Bladder microvascular endothelial cell (primary cell): ENCODE measurements around the gene SENP2. TPM values are rescaled to one million over a fixed set of nuclear protein-coding genes. Genes with fewer than 3 reads are reported as not detected.

ENCODE experiments used
- total RNA-seq: library from RNA; depleted of rRNA; stranded (reverse); fragments of >200 nt; gene quantifications from 2 replicates; pipeline ENCODE4 v1.2.3, GENCODE V29; 2014

The SENP2 gene
- 21.7 and 39.9 TPM in 2 replicates for total RNA-seq

DNA sequence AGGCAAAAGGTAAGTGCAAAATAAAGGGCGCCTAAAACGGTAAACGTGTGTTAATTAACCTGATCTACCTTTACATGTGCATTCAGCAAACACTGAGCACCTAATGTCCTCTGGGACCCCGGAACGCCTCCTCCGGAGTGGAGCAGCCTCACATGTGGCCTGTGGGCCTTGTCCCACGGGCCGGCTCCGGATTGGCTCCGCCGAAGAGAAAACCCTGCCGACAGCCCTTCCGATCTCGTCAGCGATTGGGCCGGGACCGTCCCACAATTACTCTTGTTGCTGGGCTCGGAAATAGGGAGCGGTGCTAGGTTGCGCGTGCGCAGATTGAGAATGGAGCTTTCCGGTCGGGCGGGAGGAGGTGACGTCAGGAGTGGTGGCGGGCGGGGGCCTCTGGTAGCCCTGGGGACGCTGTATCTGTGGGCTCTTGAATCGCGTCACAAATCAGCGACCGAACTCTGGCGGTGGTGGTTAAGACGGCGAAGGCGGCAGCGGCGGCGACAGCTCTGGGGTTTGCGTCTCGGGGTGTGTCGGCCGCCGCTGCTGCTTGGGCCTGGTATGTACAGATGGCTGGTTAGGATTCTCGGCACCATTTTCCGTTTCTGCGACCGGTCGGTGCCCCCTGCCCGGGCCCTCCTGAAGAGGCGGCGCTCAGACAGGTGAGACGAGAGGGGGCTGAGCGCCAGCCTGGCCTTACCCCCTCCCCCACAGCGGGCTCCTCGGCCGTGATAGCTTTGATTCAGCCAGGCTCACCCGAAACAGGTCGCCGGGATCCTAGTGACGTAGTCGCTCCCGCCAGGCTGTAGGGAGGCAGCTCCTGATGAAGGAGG is at the start of gene SENP2:
Gene SENP2, plus strand, starts transcription at position 437 of the 827 bp plus-strand sequence. Its CDS starts 119 bp downstream, at position 556.

DNA sequence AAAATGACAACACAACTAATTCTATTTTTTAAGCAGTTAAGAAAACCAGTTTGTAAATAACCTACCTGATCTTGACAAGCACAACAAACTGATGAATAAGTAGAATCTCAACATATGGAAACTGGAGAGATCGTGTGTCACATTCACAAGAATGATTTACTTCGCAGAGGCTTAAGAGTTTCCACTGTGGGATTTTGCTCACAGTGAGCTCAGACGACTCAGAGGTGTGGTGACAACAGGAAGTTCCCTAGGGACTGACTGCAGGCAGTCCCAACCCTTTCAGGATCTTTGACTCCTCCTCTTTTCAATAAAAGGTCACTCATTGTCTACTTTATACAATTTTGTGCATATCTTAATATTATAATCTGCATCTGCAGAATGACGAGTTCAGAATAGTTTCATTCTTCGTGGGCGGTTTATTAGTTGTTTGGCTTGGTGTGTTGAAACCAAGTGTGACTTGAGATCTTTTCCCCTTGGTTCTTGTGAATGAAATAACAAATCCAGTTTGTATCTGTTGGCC is 33.7 kb upstream of the SENP2 start, which contains the start of gene LIPH:
Gene LIPH, minus strand, starts transcription at position 231 of the 520 bp plus-strand sequence. Its CDS starts 117 bp downstream, at position 114.

Other genes starting within 250 kb of the SENP2 start
- 7.6 and 12.0 TPM in 2 replicates for gene MAP3K13, start 223.2 kb upstream of the SENP2 start, total RNA-seq
- 5.5 and 12.1 TPM in 2 replicates for gene TMEM41A, start 87.3 kb upstream of the SENP2 start, total RNA-seq
- 0.19 TPM in 1 of 2 replicates, not detected in the other for gene LIPH, start 33.7 kb upstream of the SENP2 start, total RNA-seq
- gene IGF2BP2, start 238.7 kb downstream of the SENP2 start, total RNA-seq = 15.9 and 60.4 TPM in 2 replicates